HG03442 (cell line): Measurements from ENCODE around the gene TMEM61.

Source experiments
- ATAC-seq: cut with Tn5 transposase; IDR thresholded peaks from one replicate; pipeline ENCODE4 v1.9.1; 2021; ENCODE audit warnings: mild to moderate bottlenecking, moderate library complexity; ENCODE audit not compliant: unreplicated experiment

Gene TMEM61

GRCh38 chr1:54984131-54984842 is 3.9 kb downstream of the TMEM61 start:
- ATAC-seq = no peak

DNA sequence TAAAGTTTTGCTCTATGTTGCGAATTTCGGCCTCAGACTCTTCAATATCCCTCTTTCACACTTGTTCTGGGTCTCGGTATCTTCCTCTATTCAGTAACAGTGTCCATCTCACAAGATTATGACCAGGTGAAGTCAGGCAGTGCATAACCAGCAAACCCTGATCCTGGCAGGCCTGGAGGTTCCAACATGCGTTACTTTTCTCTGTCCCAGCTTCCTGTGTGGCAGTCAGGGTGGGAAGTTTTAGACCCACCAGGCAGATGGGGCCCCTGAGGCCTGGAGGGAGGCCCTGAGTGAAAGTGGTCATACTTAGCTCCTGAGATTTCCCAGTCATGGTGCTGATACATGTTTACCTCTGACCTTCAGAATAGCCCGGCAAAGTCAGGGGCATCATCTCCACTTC is 5.1 kb downstream of the TMEM61 start:
- ATAC-seq = no peak

DNA sequence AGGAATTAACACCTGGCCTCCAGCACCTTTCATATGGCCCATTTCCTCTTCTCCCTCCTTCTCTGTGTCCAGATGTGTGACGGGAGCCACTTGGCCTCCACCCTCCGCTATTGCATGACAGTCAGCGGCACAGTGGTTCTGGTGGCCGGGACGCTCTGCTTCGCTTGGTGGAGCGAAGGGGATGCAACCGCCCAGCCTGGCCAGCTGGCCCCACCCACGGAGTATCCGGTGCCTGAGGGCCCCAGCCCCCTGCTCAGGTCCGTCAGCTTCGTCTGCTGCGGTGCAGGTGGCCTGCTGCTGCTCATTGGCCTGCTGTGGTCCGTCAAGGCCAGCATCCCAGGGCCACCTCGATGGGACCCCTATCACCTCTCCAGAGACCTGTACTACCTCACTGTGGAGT is 5.6 kb downstream of the TMEM61 start:
- no peak for ATAC-seq

DNA sequence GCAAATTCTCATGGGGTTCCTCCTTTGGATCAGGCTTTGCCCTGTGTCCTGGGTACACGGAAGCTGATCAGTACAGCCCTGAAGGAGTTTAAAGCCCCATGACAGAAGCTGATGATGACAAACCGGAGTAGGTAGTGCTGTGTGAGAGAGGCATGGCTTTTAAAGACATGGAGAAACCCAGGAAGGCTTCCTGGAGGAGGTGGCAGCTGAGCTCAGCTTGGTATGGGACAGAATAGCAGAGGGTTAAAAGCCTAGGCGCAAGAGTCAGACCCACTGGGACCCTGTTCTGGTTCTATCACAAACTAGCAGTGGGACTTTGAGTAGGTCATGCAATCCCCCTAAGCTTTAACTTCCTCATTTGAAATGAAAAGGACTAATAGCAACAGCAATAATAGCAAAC is 6.1 kb downstream of the TMEM61 start:
- ATAC-seq = no peak

DNA sequence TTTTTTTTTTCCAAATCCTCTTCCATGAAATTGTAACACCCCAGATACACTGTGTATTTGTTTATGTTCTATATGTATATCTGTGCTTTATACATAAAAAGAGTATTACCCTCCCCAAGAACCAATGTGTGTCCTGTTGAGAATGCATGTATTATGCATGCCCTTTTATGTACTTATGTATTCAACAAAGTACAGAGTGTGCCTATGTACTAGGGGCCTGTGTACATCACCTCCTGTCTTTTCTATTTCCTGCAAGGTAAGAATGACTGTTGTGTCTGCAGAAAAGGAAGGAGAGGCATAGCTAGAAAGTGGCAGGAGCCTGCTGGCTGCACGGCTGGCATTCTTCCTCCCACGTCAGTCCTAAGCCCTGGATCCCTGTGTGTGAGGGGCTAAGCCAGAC is 7.0 kb downstream of the TMEM61 start:
- ATAC-seq = no peak

GRCh38 chr1:54987919-54988705 is 7.7 kb downstream of the TMEM61 start:
- no peak for ATAC-seq

DNA sequence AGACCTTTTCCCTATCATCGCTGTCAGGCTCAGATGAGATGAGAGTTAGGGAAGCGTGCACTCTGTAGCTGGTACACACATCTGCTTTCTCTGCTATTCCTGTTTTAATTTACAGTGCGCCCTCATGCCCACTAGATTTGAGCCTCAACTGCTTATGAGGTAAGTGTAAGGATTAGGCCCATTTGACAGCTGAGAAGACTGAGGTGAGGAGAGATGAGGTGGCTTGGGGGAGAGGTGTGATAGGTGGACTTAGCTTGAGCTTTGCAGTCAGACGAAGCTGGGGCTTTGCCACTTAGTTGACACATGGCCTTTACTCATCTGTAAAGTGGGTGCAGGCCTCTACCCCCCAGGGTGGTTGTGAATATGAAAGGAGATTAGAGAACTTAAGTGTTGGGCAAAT is 8.5 kb downstream of the TMEM61 start:
- ATAC-seq = no peak

GRCh38 chr1:54989473-54989872 is 9.0 kb downstream of the TMEM61 start:
- ATAC-seq = no peak

- no peak for ATAC-seq
Measured at GRCh38 chr1:54989968-54990810, 9.8 kb downstream of the TMEM61 start.

DNA sequence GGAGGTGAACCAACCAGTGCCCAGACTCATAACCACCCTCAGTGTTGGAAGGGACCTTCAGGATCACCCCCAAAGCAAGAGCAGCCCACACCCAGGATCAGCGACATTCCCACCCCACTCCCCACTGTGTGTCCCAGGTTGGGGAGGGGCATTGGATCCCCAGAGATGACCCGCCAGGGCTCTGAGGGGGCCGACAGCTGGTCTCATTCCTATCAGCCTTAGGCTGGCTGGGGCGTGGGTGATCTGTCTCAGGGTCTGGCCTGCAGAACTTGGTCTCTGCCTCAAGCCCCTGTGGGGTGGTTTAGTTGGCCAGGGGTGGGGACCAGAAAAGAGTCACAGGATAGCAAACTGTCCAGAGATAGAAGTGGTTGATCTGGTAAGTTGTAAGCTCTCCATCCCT is 10.5 kb downstream of the TMEM61 start:
- ATAC-seq = no peak

DNA sequence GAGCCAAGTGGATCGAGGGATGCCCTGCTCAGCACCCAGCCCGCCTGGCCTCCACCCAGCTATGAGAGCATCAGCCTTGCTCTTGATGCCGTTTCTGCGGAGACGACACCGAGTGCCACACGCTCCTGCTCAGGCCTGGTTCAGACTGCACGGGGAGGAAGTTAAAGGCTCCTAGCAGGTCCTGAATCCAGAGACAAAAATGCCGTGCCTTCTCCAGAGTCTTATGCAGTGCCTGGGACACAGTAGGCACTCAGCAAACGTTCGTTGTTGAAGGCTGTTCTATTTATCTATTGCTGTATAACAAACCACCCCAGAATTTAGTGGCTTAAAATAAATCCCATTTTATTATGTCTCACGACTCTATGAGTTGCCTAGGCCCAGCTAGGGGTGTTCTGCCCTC is 11.5 kb downstream of the TMEM61 start:
- ATAC-seq = no peak

DNA sequence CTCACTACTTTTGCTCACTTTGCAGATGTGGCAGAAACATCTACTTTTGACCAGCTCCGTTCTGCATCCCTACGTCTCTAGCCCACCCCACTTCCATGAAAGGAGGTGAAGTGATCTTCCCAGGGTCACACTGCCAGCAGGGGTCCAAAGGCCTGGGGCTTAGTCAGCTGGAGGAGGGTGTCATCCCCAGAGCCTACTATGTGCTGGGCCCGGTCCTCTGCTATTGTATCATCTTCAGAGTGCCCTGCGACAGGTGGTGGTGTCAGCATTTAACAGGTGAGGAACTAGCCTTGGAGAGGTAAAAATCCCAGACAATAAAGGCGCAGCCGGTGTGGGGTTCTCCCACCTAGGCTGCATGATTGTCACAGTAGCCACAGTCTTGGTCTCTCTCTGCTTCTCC is 12.7 kb downstream of the TMEM61 start:
- no peak for ATAC-seq

GRCh38 chr1:54994355-54994990 is 14.0 kb downstream of the TMEM61 start:
- ATAC-seq = no peak

DNA sequence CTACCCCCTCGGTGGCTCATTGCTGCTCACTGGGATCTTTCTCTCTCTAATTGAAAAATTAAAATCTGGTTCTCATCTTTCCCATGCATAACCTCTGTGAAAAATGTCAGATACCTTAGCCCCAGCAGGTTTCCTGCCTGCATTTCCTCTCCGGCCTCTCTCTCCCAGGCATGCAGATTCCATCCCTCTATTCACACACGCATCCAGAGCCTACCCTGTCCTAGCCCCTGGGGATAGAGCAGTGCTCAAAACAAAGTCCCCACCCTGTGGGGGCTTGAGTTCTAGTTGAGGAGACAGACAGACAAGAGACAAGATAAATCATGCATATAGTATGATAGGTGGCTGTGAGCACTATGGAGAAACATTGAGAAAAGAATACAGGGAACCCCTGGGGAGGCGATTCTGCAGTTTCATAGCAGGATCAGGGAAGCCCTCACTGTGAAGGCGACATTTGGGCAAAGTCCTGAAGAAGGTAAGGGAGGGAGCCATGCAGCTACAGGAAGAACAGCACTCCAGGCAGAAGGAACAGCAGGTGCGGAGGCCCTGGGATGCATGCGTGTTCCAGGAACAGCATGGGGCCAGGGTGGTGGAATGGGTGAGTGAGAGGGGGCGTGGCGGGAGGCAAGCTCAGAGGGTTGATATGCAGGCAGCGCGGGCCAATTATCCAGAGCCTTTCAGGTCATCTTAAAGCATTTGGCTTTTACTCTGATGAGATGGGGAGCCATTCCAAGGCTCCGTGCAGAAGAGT is 14.8 kb downstream of the TMEM61 start:
- no peak for ATAC-seq

- ATAC-seq = no peak
Measured at GRCh38 chr1:54995835-54996234, 15.4 kb downstream of the TMEM61 start.

DNA sequence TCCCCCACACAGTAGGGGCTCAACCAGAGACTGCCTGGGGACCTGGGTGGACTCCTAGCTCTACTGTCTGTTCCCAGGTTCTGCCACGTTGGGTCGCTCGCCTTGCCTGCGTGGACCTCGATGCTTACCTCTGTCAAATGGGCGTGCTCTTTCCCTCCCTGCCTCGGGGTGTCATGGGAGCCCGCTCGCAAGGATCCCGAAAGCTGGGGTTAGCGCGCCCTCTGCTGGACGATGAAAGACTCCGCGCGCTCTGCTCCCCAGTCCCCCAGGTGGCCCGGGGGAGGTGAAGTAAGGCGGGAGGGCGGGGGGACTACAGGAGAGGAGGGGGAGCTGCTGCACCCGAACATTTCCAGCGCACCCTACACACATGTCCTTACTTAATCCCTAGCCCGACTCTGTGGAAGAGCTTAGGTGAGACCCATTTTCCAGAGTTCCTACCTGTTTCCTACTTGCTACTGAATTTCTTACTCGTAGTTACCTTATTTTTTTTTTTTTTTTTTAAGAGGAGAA is 16.0 kb downstream of the TMEM61 start:
- ATAC-seq = peak; percentile 76

DNA sequence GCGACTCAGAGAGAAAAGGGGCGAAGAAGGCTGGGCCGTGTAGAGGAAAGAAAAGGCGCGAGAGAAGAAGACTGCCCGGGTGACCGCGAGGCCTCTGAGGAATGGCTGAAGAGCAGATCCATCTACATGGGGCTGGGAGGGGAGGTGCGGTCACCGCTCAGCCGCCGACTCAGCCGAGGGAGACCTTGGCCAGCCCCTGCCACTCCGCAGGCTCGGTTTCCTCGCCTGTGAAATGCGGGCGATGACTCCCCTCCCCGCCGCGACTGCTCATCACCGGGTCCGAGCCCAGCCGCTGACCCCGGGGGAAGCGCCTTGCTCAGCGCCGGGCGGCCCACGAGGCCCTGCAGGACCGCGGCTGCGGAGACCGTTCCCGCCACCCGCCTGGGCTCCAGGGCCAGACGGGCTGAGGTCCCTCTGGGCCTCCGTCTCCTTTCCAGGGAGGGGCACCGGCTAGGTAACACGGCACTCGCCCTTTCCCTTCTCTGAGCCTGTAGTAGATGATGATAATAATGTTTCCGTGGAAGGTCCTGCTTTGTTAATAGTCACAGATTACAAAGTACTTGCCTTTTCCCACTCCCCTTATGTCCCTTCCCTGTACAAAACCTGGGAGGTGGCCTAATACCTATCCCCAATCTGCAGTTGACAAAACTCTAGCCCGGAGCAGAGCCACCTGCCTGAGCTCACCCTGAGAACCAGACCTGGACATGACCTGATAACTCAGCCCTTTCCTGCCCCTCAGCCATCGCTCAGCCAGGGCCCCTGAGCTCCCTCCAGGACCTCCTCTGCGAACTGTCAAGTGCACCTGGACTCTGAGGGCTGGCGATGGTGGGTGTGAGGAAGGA is 16.7 kb downstream of the TMEM61 start:
- no peak for ATAC-seq

GRCh38 chr1:54997711-54997986 is 17.2 kb downstream of the TMEM61 start:
- no peak for ATAC-seq

- ATAC-seq = no peak
Measured at GRCh38 chr1:54998100-54998499, 17.7 kb downstream of the TMEM61 start.

- no peak for ATAC-seq
Measured at GRCh38 chr1:54998677-54999076, 18.2 kb downstream of the TMEM61 start, which contains the start of gene BSND. BSND (plus strand) TSS chr1:54998933; CDS start chr1:54999187, 254 bp downstream.
